Erythroblast (primary cell): ENCODE measurements around the gene ARID4B.

Experiments used
- GATA1 ChIP-seq: IDR thresholded peaks from 2 replicates; pipeline ENCODE4 v1.6.1; 2011; ENCODE audit warnings: low read depth, mild to moderate bottlenecking, control low read depth, low read length, moderate library complexity
- POLR2A ChIP-seq: IDR thresholded peaks from 2 replicates; pipeline ENCODE4 v1.6.1; 2011; ENCODE audit warnings: mild to moderate bottlenecking, low read length

- TF ChIP-seq POLR2A (no peak), GATA1 (no peak)
Observed at GRCh38 chr1:235139315-235139714, 188.7 kb downstream of the ARID4B start.
